WTC11 (cell line): ENCODE data around the gene PRDX1.

ENCODE experiments used
- IRF2 ChIP-seq: sonication (generic); formaldehyde crosslinking; IDR thresholded peaks from 2 replicates; pipeline ENCODE4 v1.8.0; 2022; ENCODE audit warnings: low read depth, missing genetic modification reagents, borderline replicate concordance
- TEAD4 ChIP-seq: sonication (generic); formaldehyde crosslinking; IDR thresholded peaks from 2 replicates; pipeline ENCODE4 v1.8.0; 2022; ENCODE audit warnings: mild to moderate bottlenecking, missing genetic modification reagents
- TF ChIP-seq, protein P1 (sequence below): fragments of 200-600 bp; IDR thresholded peaks from 2 replicates; pipeline ENCODE4 v1.8.0; 2022; ENCODE audit warnings: antibody characterized with exemption
- TF ChIP-seq, protein P2 (sequence below): sonication (generic); formaldehyde crosslinking; IDR thresholded peaks from 2 replicates; pipeline ENCODE4 v1.8.1; 2023; ENCODE audit warnings: mild to moderate bottlenecking, missing genetic modification reagents, borderline replicate concordance
- TF ChIP-seq, protein P3 (sequence below): sonication (generic); formaldehyde crosslinking; IDR thresholded peaks from 2 replicates; pipeline ENCODE4 v1.8.1; 2022; ENCODE audit warnings: mild to moderate bottlenecking, moderate library complexity, missing genetic modification reagents
- TF ChIP-seq, protein P4 (sequence below): sonication (generic); formaldehyde crosslinking; IDR thresholded peaks from 2 replicates; pipeline ENCODE4 v1.8.1; 2022; ENCODE audit warnings: low read depth, missing genetic modification reagents, borderline replicate concordance

DNA sequence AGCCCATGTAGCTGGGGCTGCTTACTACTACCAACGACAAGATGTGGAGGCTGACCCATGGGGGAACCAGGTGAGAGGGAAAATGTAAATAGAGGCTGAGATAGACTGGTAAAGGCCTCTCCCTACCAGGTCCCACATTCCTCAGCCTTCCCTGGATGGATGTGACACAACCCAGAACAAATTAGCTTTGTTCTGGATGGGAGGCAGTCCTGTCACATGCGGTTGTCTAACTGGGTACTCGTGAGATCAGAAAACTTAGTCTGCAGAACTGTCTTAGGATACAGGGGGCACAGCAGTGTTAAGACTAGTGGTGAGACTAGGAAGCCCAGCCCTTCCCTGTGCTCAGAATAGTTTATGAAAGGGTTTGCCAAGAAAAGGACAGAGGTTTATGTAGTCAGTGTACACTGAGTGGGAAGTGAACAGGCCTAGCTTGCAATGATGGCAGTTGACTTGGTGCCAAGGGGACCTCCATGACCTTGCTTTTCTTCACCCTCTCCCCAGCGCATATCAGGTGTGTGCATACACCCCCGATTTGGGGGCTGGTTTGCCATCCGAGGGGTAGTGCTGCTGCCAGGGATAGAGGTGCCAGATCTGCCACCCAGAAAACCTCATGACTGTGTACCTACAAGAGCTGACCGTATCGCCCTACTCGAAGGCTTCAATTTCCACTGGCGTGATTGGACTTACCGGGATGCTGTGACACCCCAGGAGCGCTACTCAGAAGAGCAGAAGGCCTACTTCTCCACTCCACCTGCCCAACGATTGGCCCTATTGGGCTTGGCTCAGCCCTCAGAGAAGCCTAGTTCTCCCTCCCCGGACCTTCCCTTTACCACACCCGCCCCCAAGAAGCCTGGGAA lies 13.2 kb downstream of the PRDX1 start:
- TF ChIP-seq, protein P1, sequence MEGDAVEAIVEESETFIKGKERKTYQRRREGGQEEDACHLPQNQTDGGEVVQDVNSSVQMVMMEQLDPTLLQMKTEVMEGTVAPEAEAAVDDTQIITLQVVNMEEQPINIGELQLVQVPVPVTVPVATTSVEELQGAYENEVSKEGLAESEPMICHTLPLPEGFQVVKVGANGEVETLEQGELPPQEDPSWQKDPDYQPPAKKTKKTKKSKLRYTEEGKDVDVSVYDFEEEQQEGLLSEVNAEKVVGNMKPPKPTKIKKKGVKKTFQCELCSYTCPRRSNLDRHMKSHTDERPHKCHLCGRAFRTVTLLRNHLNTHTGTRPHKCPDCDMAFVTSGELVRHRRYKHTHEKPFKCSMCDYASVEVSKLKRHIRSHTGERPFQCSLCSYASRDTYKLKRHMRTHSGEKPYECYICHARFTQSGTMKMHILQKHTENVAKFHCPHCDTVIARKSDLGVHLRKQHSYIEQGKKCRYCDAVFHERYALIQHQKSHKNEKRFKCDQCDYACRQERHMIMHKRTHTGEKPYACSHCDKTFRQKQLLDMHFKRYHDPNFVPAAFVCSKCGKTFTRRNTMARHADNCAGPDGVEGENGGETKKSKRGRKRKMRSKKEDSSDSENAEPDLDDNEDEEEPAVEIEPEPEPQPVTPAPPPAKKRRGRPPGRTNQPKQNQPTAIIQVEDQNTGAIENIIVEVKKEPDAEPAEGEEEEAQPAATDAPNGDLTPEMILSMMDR, result no peak
- no peak for TF ChIP-seq TEAD4 (CRISPR knock-in tag)
- TF ChIP-seq, protein P2, sequence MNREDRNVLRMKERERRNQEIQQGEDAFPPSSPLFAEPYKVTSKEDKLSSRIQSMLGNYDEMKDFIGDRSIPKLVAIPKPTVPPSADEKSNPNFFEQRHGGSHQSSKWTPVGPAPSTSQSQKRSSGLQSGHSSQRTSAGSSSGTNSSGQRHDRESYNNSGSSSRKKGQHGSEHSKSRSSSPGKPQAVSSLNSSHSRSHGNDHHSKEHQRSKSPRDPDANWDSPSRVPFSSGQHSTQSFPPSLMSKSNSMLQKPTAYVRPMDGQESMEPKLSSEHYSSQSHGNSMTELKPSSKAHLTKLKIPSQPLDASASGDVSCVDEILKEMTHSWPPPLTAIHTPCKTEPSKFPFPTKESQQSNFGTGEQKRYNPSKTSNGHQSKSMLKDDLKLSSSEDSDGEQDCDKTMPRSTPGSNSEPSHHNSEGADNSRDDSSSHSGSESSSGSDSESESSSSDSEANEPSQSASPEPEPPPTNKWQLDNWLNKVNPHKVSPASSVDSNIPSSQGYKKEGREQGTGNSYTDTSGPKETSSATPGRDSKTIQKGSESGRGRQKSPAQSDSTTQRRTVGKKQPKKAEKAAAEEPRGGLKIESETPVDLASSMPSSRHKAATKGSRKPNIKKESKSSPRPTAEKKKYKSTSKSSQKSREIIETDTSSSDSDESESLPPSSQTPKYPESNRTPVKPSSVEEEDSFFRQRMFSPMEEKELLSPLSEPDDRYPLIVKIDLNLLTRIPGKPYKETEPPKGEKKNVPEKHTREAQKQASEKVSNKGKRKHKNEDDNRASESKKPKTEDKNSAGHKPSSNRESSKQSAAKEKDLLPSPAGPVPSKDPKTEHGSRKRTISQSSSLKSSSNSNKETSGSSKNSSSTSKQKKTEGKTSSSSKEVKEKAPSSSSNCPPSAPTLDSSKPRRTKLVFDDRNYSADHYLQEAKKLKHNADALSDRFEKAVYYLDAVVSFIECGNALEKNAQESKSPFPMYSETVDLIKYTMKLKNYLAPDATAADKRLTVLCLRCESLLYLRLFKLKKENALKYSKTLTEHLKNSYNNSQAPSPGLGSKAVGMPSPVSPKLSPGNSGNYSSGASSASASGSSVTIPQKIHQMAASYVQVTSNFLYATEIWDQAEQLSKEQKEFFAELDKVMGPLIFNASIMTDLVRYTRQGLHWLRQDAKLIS, result no peak
- TF ChIP-seq IRF2 (CRISPR knock-in tag), result no peak
- TF ChIP-seq, protein P3, sequence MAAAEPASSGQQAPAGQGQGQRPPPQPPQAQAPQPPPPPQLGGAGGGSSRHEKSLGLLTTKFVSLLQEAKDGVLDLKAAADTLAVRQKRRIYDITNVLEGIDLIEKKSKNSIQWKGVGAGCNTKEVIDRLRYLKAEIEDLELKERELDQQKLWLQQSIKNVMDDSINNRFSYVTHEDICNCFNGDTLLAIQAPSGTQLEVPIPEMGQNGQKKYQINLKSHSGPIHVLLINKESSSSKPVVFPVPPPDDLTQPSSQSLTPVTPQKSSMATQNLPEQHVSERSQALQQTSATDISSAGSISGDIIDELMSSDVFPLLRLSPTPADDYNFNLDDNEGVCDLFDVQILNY (CRISPR knock-in tag), result no peak
- TF ChIP-seq, protein P4, sequence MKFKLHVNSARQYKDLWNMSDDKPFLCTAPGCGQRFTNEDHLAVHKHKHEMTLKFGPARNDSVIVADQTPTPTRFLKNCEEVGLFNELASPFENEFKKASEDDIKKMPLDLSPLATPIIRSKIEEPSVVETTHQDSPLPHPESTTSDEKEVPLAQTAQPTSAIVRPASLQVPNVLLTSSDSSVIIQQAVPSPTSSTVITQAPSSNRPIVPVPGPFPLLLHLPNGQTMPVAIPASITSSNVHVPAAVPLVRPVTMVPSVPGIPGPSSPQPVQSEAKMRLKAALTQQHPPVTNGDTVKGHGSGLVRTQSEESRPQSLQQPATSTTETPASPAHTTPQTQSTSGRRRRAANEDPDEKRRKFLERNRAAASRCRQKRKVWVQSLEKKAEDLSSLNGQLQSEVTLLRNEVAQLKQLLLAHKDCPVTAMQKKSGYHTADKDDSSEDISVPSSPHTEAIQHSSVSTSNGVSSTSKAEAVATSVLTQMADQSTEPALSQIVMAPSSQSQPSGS (CRISPR knock-in tag), result no peak
